Prostate gland (tissue), 2 donors: ENCODE data around the gene CCSAP.

Experiments used
- POLR2AphosphoS5 ChIP-seq: sonication (generic); formaldehyde crosslinking; IDR thresholded peaks from one replicate; pipeline ENCODE4 v1.6.1; 2017; ENCODE audit warnings: antibody characterized with exemption
- TF ChIP-seq, protein P1 (sequence below), 4 experiments: fragments of 200-600 bp in 2 of 4; fragments of 450-650 bp in 2 of 4; sonication (generic) in 2 of 4; IDR thresholded peaks; 1 replicate in 3 of 4; 2 replicates in 1 of 4; pipeline ENCODE4 v1.5.1; 2016 to 2019; ENCODE audit warnings: antibody characterized with exemption in 4 of 4, mild to moderate bottlenecking in 2 of 4, moderate library complexity in 2 of 4

DNA sequence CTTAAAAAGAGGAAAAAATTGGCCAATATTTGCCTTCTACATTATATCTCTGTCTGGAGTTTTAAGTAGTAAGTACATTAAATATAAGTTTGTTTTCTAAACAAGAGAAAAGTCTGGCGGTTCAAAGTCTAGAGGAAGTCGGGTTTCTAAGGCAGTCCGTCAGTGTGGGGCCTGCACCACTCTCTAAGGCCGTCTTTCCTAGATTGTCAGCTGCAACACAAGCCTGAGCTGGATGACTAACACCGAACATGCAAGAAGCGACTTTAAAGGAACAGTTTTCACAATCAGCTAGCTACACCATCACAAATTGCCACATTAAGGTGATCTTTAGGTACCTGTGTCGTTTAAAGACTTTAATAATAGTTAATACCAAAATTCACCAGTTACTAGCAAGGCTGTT, 19.6 kb downstream of the CCSAP start:
- TF ChIP-seq, protein P1, sequence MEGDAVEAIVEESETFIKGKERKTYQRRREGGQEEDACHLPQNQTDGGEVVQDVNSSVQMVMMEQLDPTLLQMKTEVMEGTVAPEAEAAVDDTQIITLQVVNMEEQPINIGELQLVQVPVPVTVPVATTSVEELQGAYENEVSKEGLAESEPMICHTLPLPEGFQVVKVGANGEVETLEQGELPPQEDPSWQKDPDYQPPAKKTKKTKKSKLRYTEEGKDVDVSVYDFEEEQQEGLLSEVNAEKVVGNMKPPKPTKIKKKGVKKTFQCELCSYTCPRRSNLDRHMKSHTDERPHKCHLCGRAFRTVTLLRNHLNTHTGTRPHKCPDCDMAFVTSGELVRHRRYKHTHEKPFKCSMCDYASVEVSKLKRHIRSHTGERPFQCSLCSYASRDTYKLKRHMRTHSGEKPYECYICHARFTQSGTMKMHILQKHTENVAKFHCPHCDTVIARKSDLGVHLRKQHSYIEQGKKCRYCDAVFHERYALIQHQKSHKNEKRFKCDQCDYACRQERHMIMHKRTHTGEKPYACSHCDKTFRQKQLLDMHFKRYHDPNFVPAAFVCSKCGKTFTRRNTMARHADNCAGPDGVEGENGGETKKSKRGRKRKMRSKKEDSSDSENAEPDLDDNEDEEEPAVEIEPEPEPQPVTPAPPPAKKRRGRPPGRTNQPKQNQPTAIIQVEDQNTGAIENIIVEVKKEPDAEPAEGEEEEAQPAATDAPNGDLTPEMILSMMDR (IDR thresholded peaks at IDR 0.05) = no peak
- TF ChIP-seq POLR2AphosphoS5 = no peak
